Natural killer cell treated with Interleukin-12 subunit alpha and Interleukin-12 subunit beta and Interleukin-15 and Interleukin-18, amount 100 ng/mL, for 72 hours (primary cell): Measurements from ENCODE around the gene ABHD15. TPM values are rescaled to one million over a fixed set of nuclear protein-coding genes. Genes with fewer than 3 reads are reported as not detected.

Experiments used
- ATAC-seq, 2 donors: fragments of 150-1000 bp; cut with Tn5 transposase in 1 of 2; sonication (Bioruptor Pico), chemical (Tn5 transposase) in 1 of 2; 2 replicates each; pipeline ENCODE4 v1.10.0; 2021
- DNase-seq: peaks from one replicate; pipeline ENCODE4 v3.0.0; 2022; ENCODE audit warnings: low spot score
- H3K27ac Mint-ChIP-seq, 2 donors: 1 replicate in 1 of 2; 2 replicates in 1 of 2; pipeline ENCODE4 v1.8.0; 2022; ENCODE audit warnings: mixed read lengths in 2 of 2, mild to moderate bottlenecking in 1 of 2, moderate library complexity in 1 of 2
- H3K27me3 Mint-ChIP-seq, 2 donors: 1 replicate in 1 of 2; 2 replicates in 1 of 2; pipeline ENCODE4 v1.8.0; 2022; ENCODE audit warnings: mixed read lengths in 2 of 2
- H3K36me3 Mint-ChIP-seq: one replicate; pipeline ENCODE4 v1.8.0; 2022; ENCODE audit warnings: mixed read lengths
- H3K4me1 Mint-ChIP-seq, 2 donors: 1 replicate in 1 of 2; 2 replicates in 1 of 2; pipeline ENCODE4 v1.8.0; 2022; ENCODE audit warnings: low read depth in 2 of 2, mixed read lengths in 2 of 2, mild to moderate bottlenecking in 1 of 2
- H3K4me3 Mint-ChIP-seq: one replicate; pipeline ENCODE4 v1.8.0; 2022; ENCODE audit warnings: mixed read lengths
- H3K9me3 Mint-ChIP-seq: 2 replicates; pipeline ENCODE4 v1.8.0; 2022; ENCODE audit warnings: mixed read lengths
- total RNA-seq, 2 donors: library from RNA; stranded (reverse); gene quantifications; one replicate each; pipeline ENCODE4 v1.2.3, GENCODE V29; 2022

ABHD15 gene
- total RNA-seq, 2 donors from 2014 or later: 12.6 to 20.3 TPM

DNA sequence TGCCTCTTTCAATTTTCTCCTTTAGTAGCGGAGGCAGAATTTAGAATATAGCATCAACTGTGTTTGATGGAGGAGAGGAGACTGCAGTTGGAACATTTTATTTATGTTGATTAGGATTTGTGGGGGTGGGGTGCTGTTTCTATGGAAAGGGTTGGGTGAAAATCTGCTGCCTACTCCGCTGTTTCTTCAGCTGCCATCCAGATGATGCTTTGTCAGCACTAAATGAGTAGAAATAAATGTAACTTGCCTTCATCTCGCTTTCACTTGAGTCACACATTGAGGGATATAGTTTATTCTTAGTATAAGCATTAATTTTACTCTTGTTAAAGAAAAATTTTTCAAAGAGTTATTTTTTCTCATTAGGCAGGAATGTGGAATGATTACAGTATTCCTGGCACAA lies 42.1 kb downstream of the ABHD15 start:
- Mint-ChIP-seq H3K9me3 (no peaks in the 10 kb centered on the region), H3K4me1 (no peaks in the 10 kb centered on the region), H3K4me3 (no peak overlapping the region), H3K27me3 (no peaks in the 10 kb centered on the region), H3K36me3 (peaks cover 4% of the 10 kb centered on the region), H3K27ac (no peak overlapping the region)
- ATAC-seq (no peak), DNase-seq (no peak)

GRCh38 chr17:29518359-29518758 lies 48.5 kb downstream of the ABHD15 start:
- Mint-ChIP-seq H3K36me3 (peaks cover 10% of the 10 kb centered on the region), H3K27ac (no peak overlapping the region), H3K4me1 (no peaks in the 10 kb centered on the region), H3K27me3 (no peaks in the 10 kb centered on the region), H3K9me3 (no peaks in the 10 kb centered on the region), H3K4me3 (no peak overlapping the region)
- DNase-seq: no peak
- no peak for ATAC-seq

DNA sequence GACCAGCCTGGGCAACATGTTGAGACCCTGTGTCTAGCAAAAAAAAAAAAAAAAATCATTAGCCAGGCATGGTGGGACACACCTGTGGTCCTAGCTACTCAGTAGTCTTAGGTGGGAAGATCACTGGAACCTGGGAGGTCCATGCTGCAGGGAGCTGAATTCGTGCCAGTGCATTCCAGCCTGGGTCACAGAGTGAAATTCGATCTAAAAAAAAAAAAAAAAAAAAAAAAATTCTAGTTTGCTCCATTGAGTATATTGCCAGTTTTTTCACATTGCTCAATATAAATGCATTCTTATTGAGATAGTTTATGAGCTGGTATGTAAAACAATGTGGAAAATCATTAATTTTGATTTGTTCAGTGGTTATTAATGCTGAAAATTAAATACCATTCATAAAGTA lies 52.0 kb downstream of the ABHD15 start:
- no peak overlapping the region for H3K4me3 Mint-ChIP-seq
- DNase-seq (no peak), ATAC-seq (no peak)
- H3K27me3 Mint-ChIP-seq: no peaks in the 10 kb centered on the region
- no peaks in the 10 kb centered on the region for H3K4me1 Mint-ChIP-seq
- no peaks in the 10 kb centered on the region for H3K9me3 Mint-ChIP-seq
- peaks cover 8% of the 10 kb centered on the region for H3K36me3 Mint-ChIP-seq
- no peak overlapping the region for H3K27ac Mint-ChIP-seq

GRCh38 chr17:29510953-29511352 lies 55.9 kb downstream of the ABHD15 start:
- H3K4me3 Mint-ChIP-seq: no peak overlapping the region
- ATAC-seq (no peak), DNase-seq (no peak)
- H3K4me1 Mint-ChIP-seq: no peaks in the 10 kb centered on the region
- no peaks in the 10 kb centered on the region for H3K27me3 Mint-ChIP-seq
- H3K9me3 Mint-ChIP-seq: no peaks in the 10 kb centered on the region
- H3K36me3 Mint-ChIP-seq: no peaks in the 10 kb centered on the region
- H3K27ac Mint-ChIP-seq: no peak overlapping the region

Other genes starting within 250 kb of the ABHD15 start
- 10 to 100 TPM; 64.0 to 81.6 TPM for gene TAOK1, start 176.7 kb downstream of the ABHD15 start, total RNA-seq
- gene TP53I13, start 1.7 kb upstream of the ABHD15 start, total RNA-seq: 10 to 100 TPM; 61.6 to 95.5 TPM
- gene GIT1, start 22.6 kb upstream of the ABHD15 start, total RNA-seq: 100 to 1,000 TPM in 1 of 2 donors, 10 to 100 TPM in 1; 40.8 to 111 TPM
- 10 to 100 TPM in 1 of 2 donors, 1 to 10 TPM in 1; 4.4 to 32.5 TPM for gene ANKRD13B, start 26.1 kb upstream of the ABHD15 start, total RNA-seq
- 10 to 100 TPM in 1 of 2 donors, 1 to 10 TPM in 1; 2.1 to 10.2 TPM for gene CORO6, start 55.9 kb upstream of the ABHD15 start, total RNA-seq